Right atrium auricular region (tissue), 2 donors: ENCODE measurements around the gene GRAMD1A. TPM values are rescaled to one million over a fixed set of nuclear protein-coding genes. Genes with fewer than 3 reads are reported as not detected.

Experiments used
- DNase-seq: peaks from one replicate; pipeline ENCODE4 v3.0.0-alpha.2; 2019; ENCODE audit warnings: low spot score
- H3K27ac ChIP-seq, 2 donors: fragments of 200-600 bp; sonication (generic); 1 replicate in 1 of 2; 2 replicates in 1 of 2; pipeline ENCODE4 v1.5.1; 2016 to 2019
- H3K27me3 ChIP-seq, 2 donors: fragments of 200-600 bp; sonication (generic); one replicate each; pipeline versions ENCODE4 v1.5.1 to v1.6.0; 2017 to 2019
- H3K36me3 ChIP-seq: fragments of 200-600 bp; sonication (generic); one replicate; pipeline ENCODE4 v1.5.1; 2016
- H3K4me1 ChIP-seq, 2 donors: fragments of 200-600 bp; sonication (generic); one replicate each; pipeline versions ENCODE4 v1.5.1 to v1.6.0; 2017 to 2019
- H3K4me3 ChIP-seq, 2 donors: fragments of 200-600 bp; sonication (generic); 1 replicate in 1 of 2; 2 replicates in 1 of 2; pipeline ENCODE4 v1.5.1; 2017 to 2019; ENCODE audit warnings: mild to moderate bottlenecking in 1 of 2, moderate library complexity in 1 of 2
- H3K9me3 ChIP-seq, 2 donors: fragments of 200-600 bp; sonication (generic); one replicate each; pipeline ENCODE4 v1.5.1; 2019
- CTCF ChIP-seq, 2 donors: fragments of 200-600 bp; sonication (generic); IDR thresholded peaks; one replicate each; pipeline ENCODE4 v1.5.1; 2019; ENCODE audit warnings: antibody characterized with exemption in 2 of 2
- total RNA-seq, 2 donors: library from RNA; depleted of rRNA; stranded (reverse); fragments of >200 nt; gene quantifications; one replicate each; pipeline ENCODE4 v1.1.0, GENCODE V29; 2016

Gene GRAMD1A
- total RNA-seq, 2 donors from 2014 or later, result 29.6 to 37.7 TPM

- H3K27me3 ChIP-seq, result no peaks in the 10 kb centered on the region
- H3K4me3 ChIP-seq, result no peak overlapping the region
- no peak for TF ChIP-seq CTCF (IDR thresholded peaks at IDR 0.05)
- H3K4me1 ChIP-seq, result peaks cover 0 to 23% of the 10 kb centered on the region in 2 donors
- no peak for DNase-seq
- no peak overlapping the region for H3K27ac ChIP-seq
- H3K9me3 ChIP-seq, result peaks cover 43 to 54% of the 10 kb centered on the region in 2 donors
- H3K36me3 ChIP-seq, result peaks cover 39% of the 10 kb centered on the region
Observed at GRCh38 chr19:34960940-34961679, 39.0 kb upstream of the GRAMD1A start.

- Histone ChIP-seq H3K4me3 (peak overlapping the region in 1 of 2 donors; percentile 90), H3K9me3 (peaks cover 34 to 45% of the 10 kb centered on the region in 2 donors), H3K4me1 (peaks cover 0 to 23% of the 10 kb centered on the region in 2 donors), H3K27ac (peak overlapping the region in 1 of 2 donors; percentile 66), H3K27me3 (no peaks in the 10 kb centered on the region), H3K36me3 (peaks cover 38% of the 10 kb centered on the region)
- DNase-seq, result no peak
- TF ChIP-seq CTCF (IDR thresholded peaks at IDR 0.05), result no peak
Observed at GRCh38 chr19:34961775-34962686, 38.1 kb upstream of the GRAMD1A start.

- H3K4me3 ChIP-seq, result peak overlapping the region; percentile 79 to 90
- DNase-seq, result no peak
- no peaks in the 10 kb centered on the region for H3K27me3 ChIP-seq
- TF ChIP-seq CTCF (IDR thresholded peaks at IDR 0.05), result no peak
- H3K4me1 ChIP-seq, result peaks cover 0 to 23% of the 10 kb centered on the region in 2 donors
- peaks cover 25 to 36% of the 10 kb centered on the region in 2 donors for H3K9me3 ChIP-seq
- H3K27ac ChIP-seq, result peak overlapping the region; percentile 38 to 66
- H3K36me3 ChIP-seq, result peaks cover 29% of the 10 kb centered on the region
Observed at GRCh38 chr19:34962687-34963572, 37.2 kb upstream of the GRAMD1A start.

GRCh38 chr19:34963573-34964406 lies 36.3 kb upstream of the GRAMD1A start, which contains the start of gene ZNF792:
TSS of gene ZNF792 (minus strand) at chr19:34964229. CDS start at chr19:34963662, 567 bp downstream.
- Histone ChIP-seq H3K4me3 (peak within 1 kb of the TSS; percentile 79 to 90), H3K27me3 (no peaks in the 10 kb centered on the region), H3K36me3 (peaks cover 21% of the 10 kb centered on the region), H3K27ac (peak within 1 kb of the TSS; percentile 38 to 66), H3K9me3 (peaks cover 17 to 28% of the 10 kb centered on the region in 2 donors), H3K4me1 (peaks cover 0 to 23% of the 10 kb centered on the region in 2 donors)
- peak; percentile 62 for DNase-seq
- TF ChIP-seq CTCF (IDR thresholded peaks at IDR 0.05), result no peak
